ENCODE data around the gene NDUFA13.

The NDUFA13 gene

GRCh38 chr19:19534556-19535265, 18.7 kb downstream of the NDUFA13 start:
- no peak for DNase-seq

GRCh38 chr19:19535311-19536191, 19.5 kb downstream of the NDUFA13 start:
- DNase-seq, result no peak

GRCh38 chr19:19537075-19538048, 21.3 kb downstream of the NDUFA13 start:
- DNase-seq, result no peak

DNA sequence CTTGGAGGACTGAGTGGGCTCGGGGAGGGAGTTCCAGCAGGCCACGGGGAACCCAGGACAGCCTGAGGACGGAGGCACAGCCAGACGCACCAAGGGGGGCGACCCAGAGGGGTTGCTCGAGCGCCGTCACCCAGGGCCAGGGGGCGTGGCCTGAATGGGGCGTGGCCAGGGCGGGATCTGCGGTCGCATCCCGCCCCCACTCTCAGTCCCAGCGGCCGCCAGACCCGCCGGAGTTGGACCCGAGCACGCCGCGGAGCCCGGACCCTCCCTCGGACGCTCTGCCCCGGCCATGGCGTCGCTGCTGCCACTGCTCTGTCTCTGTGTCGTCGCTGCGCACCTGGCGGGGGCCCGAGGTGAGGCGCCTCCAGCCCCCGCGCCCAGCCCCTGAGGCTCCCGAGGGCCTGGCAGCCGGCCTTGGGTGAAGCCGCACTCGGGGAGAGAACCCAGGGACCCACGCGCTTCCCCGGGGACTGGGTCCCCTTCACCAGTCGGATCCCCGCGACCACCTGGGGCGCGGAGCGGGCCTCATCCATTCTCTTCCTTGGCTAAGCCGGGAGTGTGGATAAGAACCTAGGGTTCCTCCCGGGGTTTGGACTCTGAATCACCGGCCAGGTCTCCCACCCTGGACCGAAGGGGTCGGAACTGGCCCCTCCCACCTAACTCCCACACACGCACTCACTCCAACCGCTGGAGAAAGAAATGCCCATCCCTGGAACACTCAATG, 22.2 kb downstream of the NDUFA13 start, which contains the start of gene CILP2:
Gene CILP2, plus strand, starts transcription at position 205 of the 724 bp plus-strand sequence. Its CDS starts 85 bp downstream, at position 290.
- DNase-seq, result peak; percentile 30

- DNase-seq, result no peak
Observed at GRCh38 chr19:19538785-19539166, 22.8 kb downstream of the NDUFA13 start.

DNA sequence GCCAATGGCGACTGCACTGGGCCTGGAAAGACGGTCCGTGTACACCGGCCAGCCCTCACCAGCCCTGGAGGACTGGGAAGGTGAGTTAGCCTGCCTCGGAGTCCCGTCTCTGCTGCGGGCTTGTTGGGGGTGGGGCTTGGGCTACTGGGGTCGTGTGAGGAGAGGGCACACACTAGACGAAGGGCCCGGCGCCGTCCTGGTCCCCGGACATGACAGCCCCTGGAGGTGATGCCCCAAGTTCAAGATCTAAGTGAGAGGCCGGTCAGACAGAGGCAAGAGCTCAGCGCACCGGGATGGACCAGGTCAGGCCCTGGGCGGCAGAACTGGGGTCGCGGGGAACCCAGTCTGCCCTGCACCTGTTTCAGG, 23.7 kb downstream of the NDUFA13 start:
- DNase-seq, result no peak

GRCh38 chr19:19540064-19540714, 24.2 kb downstream of the NDUFA13 start:
- peak; percentile 39 for DNase-seq

DNA sequence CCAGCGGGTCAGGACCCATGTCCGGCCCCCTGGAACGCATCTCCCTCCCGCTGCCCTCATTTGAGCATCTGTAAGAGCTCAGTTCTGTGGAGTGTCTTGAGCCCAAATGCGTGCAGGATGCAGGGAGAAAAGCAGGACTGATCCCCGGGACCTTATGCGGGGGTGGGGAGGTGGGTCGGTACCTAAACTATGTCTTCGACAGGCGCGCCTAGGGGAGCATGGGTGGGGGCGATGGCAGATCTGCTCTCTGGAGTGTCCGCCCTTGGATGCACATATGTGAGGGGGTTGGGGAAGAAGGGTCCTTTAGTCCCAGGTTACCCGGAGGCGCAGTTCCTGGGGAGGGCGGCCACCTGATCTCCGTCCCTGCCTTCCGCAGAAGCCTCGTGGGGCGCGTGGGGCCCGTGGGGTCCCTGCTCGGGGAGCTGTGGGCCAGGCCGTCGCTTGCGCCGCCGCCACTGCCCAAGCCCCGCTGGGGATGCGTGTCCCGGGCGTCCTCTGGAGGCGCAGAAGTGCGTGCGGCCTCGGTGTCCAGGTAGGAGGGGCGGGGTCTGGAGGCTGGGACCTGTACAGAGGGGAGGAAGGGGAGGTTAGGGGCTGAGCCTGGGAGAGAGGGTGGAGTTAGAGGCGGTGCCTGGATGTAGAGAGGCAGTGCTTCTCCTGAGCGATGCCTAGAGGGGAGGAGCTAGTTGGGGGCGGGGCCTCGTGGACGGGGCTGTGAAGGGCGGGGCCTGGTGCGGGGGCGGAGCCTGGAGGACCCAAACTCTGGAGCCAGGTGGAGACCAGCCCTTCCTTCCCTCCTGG, 24.9 kb downstream of the NDUFA13 start:
- DNase-seq, result peak; percentile 63

GRCh38 chr19:19541616-19542015, 25.6 kb downstream of the NDUFA13 start:
- DNase-seq, result no peak

DNA sequence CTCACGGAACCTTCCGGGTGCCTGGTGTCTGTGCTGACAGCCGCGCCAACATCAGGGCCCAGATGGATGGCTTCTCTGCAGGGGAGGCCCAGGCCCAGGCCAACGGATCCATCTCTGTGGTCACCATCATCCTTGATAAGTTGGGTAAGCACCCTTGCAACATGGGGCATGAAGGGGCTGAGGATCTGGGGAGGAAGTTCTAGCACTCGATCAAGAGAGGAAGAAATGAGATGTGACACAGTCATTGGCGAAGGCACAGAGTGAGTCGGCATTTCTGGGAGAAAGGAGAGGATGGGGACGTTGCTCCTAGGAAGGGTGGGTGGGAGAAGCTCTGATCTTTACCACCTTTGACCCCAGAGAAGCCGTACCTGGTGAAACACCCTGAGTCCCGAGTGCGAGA, 26.5 kb downstream of the NDUFA13 start:
- DNase-seq, result no peak

DNA sequence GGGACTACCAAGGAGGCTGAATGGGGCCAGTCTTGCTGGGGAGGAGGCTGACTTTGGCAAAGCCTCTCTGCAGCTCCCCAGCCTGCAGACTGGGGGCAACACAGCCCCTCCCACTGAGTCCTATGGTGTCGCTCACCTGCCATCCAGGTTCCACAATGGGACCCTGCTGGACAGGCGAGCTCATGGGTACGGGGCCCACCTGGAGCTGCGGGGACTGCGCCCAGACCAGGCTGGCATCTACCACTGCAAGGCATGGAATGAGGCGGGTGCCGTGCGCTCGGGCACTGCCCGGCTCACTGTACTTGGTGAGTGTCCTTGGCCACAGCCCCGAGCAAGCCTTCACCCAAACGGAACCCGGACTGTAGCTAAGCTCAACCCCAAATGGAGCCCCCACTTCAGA, 27.1 kb downstream of the NDUFA13 start:
- DNase-seq, result no peak

DNA sequence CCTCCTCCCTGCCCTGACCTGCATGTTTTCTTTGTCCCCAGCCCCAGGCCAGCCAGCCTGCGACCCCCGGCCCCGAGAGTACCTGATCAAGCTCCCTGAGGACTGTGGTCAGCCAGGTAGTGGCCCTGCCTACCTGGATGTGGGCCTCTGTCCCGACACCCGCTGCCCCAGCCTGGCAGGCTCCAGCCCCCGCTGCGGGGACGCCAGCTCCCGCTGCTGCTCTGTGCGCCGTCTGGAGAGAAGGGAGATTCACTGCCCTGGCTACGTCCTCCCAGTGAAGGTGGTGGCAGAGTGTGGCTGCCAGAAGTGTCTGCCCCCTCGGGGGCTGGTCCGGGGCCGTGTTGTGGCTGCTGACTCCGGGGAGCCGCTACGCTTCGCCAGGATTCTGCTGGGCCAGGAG, 27.6 kb downstream of the NDUFA13 start:
- DNase-seq, result no peak

GRCh38 chr19:19544257-19544953, 28.4 kb downstream of the NDUFA13 start:
- no peak for DNase-seq

- DNase-seq, result no peak
Observed at GRCh38 chr19:19544954-19545591, 29.0 kb downstream of the NDUFA13 start.

- DNase-seq, result no peak
Observed at GRCh38 chr19:19545707-19546106, 29.7 kb downstream of the NDUFA13 start.

GRCh38 chr19:19546751-19547162, 30.7 kb downstream of the NDUFA13 start:
- no peak for DNase-seq

DNA sequence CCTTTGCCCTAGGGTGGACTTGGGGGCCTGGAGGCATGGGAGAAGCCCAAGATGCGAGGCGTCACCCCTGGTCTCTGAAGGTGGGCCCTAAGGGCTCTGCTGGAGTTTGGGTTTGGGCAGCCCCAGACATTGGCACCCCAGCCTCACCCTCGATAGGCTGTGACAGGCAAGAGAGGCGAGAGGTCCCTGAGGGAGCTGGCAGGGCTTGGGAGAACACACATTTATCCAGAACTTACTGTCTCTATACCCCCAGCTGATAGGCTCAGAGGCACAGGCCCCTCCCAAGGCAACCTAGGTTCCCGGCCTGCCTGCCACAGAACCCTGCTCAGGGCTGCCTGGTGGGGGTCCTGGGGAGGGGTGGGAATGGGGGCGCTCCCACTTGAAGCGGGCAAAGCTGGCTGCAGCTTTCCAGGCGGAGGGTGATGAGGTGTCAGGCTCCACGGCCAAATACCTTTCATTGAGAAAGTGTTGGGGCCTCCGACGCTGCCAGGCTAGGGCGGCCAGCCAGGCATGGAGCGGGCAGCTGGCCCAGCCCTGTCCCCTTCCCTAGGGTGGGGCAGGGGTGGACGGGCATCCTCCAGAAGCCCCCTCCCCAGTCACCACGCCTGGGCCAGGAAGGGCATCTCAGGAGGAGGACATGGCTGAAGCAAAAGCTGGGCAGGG, 31.8 kb downstream of the NDUFA13 start:
- DNase-seq, result no peak

DNA sequence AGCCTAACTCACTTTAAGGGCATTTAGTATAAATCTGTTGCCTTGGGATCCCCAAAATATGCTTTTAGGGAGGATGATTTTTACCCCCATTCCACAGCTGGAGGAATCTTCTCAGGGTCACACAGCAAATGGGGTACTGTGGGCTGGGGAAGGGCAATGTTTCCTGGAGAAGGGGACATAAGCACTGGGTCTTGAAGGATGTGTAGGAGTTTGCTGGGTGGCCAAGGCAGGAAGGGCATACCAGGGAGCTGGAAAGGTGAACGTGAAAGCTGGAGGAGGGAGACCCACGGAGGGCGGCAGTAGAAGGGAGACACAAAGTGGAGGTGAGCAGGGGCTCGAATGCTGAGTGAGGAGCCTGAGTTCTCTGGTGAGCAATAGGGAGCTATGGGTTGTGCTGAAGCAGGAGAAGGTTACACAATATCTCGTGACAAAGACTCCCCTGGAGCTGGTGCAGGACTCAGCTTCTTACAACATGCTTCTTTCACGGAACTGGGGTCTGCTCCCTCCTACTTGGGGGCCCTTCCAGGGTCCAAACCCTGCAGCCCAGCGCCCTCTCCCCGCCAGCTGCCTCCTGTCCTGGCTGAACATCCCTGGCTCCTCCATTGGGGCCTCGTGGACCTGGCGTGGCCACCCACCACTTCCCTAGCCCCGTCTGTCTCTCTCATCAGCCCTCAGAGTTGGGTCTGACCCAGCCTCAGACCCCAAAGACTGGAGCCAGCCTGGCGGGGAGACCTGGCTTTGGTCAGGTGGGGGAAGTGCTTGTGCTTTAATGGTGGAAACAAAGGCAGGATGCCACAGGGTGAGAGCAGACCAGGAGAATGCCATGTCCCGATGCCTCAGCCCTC, 33.1 kb downstream of the NDUFA13 start:
- DNase-seq, result no peak

All from effector CD4-positive, alpha-beta T cell (primary cell).